ENCODE data around the gene FIS1.

GRCh38 chr7:101250324-101250723 lies 5.4 kb upstream of the FIS1 start:
- TF ChIP-seq CTCF (IDR thresholded peaks at IDR 0.05) = no peak
- TF ChIP-seq POLR2A (IDR thresholded peaks at IDR 0.05) = no peak
